AG10803 (cell line): ENCODE data around the gene PDE8B.

Source experiments
- DNase-seq: peaks from one replicate; pipeline ENCODE4 v3.0.0; 2010; ENCODE audit warnings: low read depth
- H3K4me3 ChIP-seq: 2 replicates; pipeline ENCODE4 v1.5.1; 2011; ENCODE audit warnings: mild to moderate bottlenecking, low read length, control low read depth
- TF ChIP-seq, protein P1 (sequence below): conservative IDR thresholded peaks from 2 replicates; pipeline ENCODE4 v1.5.1; 2011; ENCODE audit warnings: mild to moderate bottlenecking, low read length, control low read depth, inconsistent platforms

Gene PDE8B

DNA sequence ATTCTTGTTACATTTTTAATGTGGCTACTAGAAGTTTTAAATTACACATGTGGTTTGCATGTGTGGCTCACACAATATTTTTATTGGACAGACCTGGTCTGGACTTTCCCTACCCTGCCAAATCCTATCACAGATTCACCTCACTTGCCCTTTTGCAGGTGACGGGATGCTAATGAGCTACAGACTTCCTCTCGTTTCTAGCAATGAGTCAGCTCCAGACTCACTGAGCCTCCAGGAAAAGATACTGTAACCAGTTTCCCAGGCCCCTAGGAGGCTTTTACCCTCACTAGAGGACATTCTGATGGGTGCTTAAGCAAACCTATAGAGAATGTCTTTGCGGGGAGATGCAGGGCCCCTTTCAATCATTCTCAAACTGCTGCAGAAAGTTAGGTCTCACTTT, 146.3 kb downstream of the PDE8B start:
- H3K4me3 ChIP-seq = no peak overlapping the region
- TF ChIP-seq, protein P1, sequence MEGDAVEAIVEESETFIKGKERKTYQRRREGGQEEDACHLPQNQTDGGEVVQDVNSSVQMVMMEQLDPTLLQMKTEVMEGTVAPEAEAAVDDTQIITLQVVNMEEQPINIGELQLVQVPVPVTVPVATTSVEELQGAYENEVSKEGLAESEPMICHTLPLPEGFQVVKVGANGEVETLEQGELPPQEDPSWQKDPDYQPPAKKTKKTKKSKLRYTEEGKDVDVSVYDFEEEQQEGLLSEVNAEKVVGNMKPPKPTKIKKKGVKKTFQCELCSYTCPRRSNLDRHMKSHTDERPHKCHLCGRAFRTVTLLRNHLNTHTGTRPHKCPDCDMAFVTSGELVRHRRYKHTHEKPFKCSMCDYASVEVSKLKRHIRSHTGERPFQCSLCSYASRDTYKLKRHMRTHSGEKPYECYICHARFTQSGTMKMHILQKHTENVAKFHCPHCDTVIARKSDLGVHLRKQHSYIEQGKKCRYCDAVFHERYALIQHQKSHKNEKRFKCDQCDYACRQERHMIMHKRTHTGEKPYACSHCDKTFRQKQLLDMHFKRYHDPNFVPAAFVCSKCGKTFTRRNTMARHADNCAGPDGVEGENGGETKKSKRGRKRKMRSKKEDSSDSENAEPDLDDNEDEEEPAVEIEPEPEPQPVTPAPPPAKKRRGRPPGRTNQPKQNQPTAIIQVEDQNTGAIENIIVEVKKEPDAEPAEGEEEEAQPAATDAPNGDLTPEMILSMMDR = no peak
- peak; percentile 68 for DNase-seq

DNA sequence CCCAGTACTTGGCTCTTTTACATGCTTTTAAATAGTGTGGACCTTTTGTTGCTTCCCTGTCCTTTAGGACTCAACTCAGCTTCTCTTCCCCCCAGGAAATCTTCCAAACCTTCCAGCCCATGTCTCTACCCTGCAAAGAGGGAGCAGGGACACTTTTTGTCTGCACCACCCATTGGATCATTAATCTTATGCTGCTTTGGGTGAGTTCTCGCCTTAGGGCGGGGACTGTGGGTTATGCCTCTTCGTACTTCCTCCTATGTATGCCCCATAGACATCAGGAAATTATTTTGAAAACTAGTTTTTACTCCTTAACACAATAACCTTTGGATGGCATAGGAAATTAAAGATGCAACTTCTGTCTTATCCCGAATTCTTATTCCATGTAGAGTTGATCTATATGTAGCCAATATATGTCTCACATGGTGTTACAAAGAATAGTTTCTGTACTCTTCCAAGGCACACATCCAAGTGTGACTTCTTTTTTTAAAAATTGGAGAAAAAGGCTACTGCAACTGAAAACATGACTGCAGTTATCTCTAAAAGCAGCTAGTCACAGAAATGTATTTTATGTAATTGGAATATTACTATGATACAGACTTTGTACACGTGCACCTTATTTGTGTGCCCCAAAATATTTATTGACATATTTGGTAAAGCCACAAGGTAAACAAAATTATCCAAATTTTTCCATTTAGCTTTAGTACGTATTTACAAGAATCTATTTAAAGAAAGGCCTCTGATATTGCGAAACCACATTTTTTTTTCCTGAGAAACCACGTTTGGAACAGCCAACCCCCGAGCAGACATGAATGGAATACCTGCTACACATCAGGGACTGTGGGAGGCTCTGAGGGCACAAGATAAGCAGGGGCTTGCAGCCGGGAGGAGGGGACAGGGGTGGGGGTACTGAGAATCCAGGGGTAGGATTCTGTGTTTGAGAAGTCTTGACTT, 148.1 kb downstream of the PDE8B start:
- TF ChIP-seq, protein P1 = no peak
- peak; percentile 85 for DNase-seq
- no peak overlapping the region for H3K4me3 ChIP-seq

DNA sequence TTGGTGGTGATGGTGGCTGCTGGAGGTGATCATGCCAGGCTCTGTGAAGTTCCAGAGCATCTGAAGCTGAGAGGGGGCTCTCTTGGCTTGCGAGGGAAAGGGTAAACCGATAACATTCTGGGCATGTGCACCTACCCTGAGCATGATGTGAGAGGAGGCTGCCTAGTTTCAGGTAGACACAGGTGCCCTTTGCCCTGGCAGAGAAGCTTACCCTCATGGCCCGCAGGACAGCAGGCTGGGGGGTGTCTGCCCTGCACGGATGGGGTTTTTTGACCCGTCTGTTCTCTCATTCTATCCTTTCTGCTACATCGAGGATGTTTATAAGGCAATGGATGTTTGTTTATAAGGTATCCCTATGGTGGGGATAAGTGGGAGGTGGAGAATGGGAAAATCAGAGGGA, 148.8 kb downstream of the PDE8B start:
- no peak for DNase-seq
- no peak overlapping the region for H3K4me3 ChIP-seq
- TF ChIP-seq, protein P1 = no peak

DNA sequence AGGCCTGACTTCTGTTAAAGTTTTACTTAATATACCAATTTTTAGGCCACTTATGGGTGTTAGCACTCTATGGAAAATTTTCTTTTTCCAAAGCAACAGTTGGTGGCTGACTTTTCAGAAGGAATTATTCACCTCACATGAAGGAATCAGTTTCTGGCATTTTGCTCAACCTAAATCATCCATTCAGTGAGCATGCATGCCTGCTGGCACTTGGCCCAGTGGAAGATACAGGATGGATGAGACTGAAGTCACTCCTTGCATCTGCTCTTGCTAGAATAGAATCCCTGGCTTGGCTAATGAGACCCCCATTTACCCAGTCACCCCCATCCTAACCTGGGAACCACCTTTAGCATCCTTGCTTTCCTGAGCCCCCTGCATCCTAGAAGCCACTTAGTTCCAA, 149.9 kb downstream of the PDE8B start:
- peak; percentile 46 for DNase-seq
- TF ChIP-seq, protein P1 = no peak
- no peak overlapping the region for H3K4me3 ChIP-seq

DNA sequence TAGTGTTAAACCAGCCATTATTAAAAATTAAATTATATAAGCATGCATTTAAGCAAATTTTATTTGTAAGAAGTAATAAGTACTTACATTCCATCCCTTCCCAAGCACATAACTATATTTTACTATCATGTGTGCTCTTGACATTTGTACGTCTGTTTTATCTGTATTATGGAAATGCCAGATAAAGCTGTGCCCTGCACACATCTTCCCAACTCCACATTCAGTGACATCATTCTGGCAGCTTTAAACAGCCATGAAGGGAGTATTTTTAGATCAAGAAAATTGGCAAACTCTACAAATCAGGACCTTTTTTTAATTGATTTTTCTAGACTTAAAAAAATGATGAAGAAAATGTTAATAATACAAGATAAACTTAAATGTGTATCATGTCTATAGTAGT, 150.5 kb downstream of the PDE8B start:
- H3K4me3 ChIP-seq = no peak overlapping the region
- TF ChIP-seq, protein P1 = no peak
- DNase-seq = no peak

DNA sequence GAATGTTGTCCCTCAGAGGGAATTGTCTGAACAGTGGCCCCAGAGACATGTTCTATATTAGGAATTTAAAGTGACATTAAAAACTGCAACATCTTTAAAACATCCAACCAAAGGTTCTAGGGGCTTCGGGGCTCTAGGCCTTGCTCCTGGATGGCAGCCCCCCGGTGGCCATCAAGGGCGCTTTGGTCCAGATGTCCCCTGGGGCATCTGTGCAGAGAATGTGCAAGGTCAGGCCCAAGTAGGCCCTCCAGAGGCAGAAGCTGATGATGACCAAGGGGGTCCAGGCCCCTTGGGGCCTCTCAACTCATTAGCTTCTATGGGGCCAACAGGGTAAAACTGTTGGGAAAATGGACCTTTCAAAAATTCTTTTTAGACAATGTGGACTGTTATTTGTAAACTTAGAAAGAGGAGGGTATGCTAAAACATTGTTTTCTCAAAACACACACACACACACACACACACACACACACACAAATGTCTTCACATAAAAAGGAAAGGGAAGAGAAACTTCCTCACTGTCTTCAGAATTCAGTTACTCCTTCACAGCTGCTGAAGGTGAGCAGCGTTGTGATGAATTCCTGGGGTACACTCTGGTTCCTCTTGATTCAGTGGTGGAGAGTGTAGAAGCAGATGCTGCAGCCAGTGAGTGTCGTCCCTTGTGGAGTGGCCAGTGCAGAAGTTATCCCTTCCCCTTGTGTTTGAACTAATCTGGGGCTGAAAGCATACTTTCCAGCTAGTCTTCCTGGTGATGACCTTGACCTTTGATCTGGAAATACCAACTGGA, 156.4 kb downstream of the PDE8B start:
- TF ChIP-seq, protein P1 = no peak
- H3K4me3 ChIP-seq = no peak overlapping the region
- no peak for DNase-seq
